ENCODE results near the gene PIP4K2A.
"Not testable (repeated sequence)": the region's sequence is repeated elsewhere in the genome, so short reads cannot be mapped to it uniquely, and the experiment has no call there.

Gene PIP4K2A

DNA sequence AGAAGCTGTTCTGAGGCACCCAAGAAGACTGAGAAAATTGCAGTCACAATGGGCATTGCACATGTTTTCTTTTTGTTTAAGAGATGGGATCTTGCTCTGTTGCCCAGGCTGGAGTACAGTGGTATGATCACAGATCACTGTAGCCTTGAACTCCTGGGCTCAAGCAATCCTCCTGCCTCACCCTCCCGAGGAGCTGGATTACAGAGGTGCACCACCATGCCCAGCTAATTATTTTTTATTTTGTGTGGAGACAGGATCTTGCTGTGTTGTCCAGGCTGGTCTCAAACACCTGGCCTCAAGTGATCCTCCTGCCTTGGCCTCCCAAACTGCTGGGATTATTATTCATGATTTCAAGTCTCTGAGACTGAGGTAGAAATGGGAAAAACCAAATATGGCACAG is 168.7 kb downstream of the PIP4K2A start:
- DNase-seq: no peak

DNA sequence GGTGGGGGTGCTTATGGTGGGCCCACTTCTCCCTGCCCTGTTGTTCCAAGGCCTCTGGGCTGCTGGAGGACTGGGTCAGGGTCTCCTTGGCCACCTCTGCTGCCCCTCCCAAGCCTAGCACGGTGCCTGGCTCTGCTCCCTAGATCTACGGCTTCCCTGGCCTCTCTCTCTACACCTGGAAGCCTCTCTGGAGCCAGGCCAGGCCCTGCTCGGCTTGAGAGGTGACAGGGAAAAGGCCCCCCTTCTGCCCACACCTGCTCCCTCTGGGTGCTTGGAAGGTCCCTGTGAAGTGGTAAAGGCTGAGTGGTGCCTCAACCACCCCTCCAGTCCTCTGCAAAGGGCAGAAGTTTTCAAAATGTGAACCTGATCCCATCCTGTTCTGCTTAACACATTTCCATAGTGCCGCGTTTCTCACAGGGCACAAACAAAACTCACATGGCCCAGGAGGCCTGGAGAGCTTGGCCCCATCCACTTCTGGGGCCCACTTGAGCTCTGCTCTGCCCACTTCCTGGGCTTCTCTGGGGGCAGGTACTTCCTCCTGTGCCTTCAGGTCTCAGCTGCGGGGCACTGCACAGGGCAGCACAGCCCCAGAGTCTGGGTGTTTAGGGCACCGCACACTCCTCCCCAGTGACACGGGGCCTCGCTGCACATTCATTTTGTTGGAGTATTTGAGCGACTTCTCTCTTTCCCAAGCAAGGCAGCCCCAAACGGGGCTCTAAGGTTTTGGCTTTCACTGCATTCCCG is 169.9 kb downstream of the PIP4K2A start:
- no peak for DNase-seq

DNA sequence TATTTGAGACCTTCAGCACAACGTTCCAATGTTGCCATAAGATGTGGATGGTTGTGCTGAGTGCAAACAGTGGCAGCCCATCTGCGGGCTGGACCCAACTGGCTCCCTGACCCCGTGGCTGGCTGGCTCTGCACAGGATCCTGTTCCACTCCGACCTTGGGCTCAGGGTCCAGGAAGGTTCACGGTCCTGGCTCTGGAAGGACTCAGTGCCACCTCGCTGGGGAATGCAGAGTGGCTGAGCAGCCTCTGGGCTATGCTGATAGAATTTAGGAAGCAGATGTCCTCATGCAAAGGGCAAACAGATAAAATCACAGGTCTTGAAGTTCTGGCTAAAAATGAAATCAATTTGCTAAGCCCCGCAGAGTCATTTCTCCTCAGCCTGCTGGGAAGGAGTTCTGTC is 171.6 kb downstream of the PIP4K2A start:
- DNase-seq: no peak

DNA sequence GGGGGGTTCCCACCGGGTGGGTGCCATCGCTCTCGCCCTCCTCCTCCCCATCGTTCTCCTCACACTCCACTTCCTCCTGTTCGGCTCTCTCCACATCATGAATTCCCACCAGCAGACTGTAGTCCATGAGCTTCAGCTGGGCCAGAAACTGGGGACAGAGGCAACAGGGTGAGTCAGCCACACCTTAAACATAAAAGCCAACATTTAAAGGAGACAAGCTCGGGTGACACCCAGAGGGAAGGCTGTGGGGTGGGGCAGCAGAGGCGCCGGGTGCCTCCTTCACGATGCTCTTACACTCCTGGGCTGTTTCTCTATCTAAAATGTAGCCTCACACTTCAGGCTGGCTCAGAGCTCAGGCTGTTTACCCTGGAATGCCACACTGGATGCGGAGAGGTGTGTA is 172.5 kb downstream of the PIP4K2A start:
- no peak for DNase-seq

DNA sequence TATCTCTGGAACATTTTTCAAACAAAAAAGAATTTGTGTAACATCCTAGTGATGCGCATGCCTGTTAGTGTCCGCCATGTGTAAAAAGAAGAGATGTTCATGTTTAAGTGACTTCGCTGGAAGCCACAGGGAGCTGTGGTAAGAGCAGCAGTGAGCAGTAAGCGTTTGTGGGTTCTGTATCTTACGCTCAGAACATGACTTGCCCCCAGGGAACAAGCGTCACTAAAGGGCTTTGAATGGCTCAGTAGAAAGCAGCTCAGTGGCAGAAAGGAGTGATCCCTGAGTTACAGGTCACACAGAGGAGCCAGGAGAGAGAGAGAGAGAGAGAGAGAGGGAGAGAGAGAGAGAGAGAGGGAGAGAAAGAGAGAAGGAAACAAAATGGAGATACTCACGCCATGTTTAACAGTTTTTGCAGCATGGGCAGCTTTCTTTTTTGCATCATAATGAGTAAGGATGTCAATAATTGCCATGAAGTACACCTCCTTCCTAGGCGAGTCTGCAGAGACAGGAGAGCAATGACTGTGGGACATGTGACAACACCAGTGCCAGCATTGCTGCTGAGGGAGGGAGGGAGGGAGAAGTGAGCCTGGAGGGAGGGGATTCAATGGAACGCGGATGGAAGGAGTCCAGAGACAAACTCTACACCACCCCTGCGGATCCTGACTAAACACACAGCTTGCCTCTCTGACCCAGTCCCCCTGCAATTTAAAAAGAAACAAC is 174.6 kb downstream of the PIP4K2A start:
- no peak for DNase-seq

DNA sequence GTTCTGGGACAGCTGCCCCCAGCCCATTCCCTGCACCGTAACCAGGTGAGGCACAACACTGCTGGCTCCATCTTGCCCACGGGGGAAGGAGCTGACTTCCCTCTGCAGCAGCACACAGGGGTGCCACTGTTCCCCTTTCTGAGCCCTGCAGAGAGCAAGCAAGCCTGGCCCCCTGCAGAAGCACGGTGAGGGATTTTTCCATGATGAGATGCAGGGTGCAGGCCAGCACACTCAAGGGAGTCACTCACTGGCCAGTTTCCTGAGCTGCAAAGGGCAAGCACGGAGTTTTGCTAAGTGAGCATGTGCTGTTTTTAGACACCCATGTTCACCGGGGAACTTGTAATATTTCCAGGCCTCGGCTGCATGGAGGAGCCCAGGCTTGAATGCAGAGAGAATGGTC is 176.6 kb downstream of the PIP4K2A start:
- no peak for DNase-seq

DNA sequence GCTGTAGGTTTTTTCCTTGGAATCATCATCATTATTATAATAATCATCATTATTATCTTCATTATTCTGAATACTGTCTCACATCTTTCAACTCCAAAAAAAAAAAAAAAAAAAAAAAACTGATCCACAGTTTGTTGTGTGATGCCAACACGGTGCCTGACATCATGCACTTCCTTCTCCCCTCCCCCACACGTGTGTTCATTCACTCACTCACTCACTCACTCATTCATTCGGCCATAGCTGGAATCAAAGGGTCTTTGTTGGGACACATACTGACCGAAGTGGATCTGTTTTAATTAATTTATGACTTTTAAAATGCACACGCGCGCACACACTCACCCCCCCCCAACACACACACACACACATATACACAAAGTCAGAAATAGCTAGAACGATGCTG is 177.8 kb downstream of the PIP4K2A start:
- no peak for DNase-seq

DNA sequence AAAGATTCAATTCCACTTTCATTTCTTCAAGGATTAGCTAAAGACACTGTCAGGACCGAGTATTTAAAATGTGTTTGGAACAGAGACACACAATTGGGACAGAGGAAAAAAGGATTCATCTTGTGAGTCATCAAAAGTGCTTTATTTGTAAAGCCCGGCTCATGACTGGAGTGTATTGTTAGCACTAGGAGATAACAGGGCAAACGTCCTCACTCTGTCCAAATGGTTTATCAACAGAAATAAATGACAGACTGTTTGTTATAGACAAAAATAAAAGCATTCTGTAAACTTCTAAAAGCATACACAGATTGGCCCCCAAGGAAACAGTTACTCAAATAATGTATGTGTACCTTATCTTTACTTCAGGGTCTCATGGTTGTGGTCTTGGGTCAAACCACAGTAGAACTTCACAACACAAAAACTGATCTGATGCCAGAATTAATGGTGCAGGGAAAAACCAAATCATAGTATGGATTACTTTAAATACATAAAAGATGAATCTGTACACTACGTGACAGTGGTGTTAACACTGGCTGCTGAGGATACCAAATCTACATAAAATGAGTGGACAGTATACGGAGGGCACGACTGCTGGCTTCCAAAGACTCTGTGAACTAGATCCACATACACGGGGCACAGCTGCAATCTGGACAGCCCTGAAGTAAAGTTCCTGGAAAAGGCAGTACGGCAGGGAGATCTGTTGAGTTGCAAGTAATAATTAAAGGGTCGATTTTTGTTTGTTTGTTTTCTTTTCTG is 179.4 kb downstream of the PIP4K2A start:
- no peak for DNase-seq

DNA sequence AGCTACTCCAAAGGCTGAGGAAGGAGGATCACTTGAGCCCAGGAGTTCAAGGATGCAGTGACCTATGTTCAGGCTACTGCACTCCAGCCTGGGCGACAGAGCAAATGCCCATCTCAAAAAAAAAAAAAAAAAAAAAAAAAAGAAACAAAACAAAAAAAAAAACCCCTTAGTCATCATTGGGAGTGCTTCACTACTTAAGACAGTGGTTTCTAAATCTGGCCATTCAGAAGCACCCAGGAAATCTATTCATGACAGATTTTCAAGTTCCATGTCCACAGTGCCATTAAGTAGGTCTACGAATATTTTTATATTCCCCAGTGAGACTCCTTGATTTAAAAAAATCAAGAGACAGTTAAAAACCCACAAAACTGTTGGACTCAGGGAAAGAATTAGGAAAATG is 182.9 kb downstream of the PIP4K2A start:
- no peak for DNase-seq

DNA sequence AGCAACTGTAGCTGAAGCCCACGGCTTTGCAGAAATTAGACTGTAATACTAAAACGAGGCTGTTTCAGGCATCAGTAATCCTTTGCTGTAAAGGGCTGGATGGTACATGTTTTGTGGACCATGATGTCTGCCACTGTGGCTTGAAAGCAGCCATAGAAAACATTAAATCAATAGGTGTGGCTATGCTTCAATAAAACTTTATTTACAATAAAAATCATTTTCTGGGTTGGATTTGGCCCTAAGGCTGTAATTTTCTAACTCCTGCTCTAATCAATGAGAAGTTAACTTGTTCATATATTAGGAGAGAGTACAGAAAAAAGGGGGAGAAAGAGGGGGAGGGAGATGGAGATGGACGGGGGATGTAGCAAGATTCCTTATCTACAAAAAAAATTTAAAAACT is 183.4 kb downstream of the PIP4K2A start:
- no peak for DNase-seq

DNA sequence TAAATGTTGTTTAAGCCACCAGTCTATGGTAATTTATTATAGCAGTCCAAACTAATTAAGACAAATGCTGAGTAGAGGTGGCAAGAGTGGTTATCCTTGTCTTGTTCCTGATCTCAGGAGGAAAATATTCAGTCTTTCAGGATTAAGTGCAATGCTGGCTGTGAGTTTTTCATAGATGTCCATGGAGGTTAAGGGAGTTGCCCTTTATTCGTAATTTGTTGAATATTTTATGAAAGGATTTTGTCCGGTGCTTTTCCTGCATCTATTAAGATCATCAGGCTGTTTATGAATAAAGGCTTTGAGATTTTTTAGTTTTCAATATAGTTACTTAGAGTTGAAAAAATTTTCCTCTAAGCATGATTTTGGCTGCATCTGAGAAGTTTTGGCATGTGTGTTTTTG is 186.9 kb downstream of the PIP4K2A start:
- no peak for DNase-seq

DNA sequence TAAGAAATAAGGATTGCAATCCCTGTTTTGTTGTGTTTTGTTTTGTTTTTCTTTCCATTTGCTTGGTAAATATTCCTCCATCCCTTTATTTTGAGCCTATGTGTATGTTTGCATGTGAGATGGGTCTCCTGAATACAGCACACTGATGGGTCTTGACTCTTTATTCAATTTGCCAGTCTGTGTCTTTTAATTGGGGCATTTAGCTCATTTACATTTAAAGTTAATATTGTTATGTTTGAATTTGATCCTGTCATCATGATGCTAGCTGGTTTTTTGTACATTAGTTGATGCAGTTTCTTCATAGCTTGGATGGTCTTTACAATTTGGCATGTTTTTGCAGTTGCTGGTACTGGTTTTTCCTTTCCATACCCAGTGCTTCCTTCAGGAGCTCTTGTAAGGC is 190.0 kb downstream of the PIP4K2A start:
- not testable (repeated sequence) for DNase-seq

DNA sequence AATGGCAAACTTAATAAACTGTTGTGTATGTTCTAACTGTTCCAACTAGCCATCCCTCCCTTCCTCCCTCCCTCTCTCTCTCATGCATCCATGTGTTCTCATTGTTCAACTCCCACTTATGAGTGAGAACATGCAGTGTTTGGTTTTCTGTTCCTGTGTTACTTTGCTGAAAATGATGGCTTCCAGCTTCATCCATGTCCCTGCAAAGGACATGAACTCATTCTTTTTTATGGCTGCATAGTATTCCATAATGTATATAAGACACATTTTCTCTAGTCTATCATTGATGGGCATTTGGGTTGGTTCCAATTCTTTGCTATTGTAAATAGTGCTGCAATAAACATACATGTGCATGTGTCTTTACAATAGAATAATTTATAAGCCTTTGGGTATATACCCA is 193.7 kb downstream of the PIP4K2A start:
- DNase-seq: not testable (repeated sequence)

DNA sequence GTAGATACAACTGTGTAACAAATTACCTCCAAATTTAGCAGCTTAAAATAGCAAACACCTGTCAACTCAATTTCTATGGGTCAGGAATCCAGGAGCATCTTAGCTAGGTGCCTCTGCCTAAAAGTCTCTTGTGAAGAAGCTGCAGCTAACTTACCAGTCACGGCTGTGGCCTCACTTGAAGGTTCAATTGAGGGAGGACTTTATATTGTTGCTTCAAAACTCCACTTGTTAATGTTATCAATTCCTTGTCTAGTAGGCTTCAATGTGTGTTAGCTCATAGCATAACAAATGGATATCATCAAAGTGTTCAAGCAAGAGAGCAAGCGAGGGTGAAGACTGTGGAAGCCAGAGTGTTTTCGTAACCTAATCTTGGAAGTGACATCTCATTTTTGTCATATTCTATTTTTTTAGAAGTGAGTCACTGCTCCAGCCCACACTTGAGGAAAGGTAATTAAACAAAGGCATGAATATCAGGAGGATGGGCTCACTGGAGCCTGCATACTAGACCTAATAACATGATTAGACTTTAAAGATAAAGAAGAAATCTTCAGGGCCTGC is 196.1 kb downstream of the PIP4K2A start:
- no peak for DNase-seq

DNA sequence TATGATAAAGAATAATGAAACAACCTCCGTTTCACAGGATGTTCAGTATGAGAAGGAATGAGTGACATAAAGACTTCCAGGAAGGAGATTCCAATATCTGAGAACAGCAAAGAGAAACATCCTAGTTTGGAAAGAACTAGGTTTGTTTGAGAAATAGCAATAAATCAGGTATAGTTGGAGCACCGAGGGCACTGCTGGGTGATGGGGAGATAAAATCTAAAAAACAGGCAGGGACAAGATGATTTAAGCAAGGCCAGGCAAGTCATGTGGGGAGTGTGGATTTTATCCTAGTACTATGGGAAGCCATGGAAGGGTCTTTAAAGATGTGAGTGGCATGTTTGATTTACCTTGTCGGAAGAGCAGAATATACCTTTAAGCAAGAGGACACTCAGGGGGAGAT is 199.4 kb downstream of the PIP4K2A start:
- DNase-seq: no peak

DNA sequence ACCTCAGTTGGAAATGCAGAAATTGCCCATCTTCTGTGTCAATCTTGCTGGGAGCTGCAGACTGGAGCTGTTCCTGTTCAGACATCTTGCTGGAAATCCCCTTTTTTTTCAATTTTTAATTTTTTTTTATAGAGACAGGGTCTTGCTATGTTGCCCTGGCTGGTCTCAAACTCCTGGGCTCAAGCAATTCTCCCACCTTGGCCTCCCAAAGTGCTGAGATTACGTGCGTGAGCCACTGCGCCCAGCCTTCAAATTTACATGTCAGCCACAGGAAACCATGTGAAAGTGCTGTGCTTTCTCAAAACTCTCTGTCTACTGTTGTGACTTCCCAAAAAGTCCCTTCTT is 200.0 kb downstream of the PIP4K2A start:
- not testable (repeated sequence) for DNase-seq

DNA sequence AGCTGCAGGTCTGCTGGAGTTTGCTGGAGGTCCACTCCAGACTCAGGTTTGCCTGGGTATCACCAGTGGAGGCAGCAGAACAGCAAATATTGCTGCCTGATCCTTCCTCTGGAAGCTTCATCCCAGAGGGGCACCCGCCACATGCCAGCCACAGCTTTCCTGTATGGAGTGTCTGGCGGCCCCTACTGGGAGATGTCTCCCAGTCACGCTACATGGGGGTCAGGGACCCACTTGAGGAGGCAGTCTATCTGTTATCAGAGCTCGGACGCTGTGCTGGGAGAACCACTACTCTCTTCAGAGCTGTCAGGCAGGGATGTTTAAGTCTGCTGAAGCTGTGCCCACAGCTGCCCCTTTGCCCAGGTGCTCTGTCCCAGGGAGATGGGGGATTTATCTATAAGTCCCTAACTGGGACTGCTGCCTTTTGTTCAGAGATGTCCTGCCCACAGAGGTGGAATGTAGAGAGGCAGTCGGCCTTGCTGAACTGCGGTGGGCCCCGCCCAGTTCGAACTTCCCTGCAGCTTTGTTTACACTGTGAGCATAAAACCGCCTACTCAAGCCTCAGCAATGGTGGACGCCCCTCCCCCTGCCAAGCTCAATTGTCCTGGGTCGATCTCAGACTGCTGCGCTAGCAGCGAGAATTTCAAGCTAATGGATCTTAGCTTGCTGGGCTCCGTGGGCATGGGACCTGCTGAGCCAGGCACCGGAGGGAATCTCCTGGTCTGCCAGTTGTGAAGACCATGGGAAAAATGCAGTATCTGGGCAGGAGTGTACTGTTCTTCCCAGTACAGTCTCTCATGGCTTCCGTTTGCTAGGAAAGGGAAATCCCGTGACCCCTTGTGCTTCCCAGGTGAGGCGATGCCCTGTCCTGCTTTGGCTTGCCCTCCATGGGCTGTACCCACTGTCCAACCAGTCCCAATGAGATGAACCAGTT is 200.6 kb downstream of the PIP4K2A start:
- DNase-seq: not testable (repeated sequence)

DNA sequence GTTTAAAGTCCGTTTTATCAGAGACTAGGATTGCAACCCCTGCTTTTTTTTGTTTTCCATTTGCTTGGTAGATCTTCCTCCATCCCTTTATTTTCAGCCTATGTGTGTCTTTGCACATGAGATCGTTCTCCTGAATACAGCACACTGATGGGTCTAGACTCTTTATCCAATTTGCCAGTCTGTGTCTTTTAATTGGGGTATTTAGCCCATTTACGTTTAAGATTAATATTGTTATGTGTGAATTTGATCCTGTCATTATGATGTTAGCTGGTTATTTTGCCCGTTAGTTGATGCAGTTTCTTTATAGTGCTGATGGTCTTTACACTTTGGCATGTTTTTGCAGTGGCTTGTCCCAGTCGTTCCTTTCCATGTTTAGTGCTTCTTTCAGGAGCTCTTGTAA is 202.4 kb downstream of the PIP4K2A start:
- DNase-seq: not testable (repeated sequence)

DNA sequence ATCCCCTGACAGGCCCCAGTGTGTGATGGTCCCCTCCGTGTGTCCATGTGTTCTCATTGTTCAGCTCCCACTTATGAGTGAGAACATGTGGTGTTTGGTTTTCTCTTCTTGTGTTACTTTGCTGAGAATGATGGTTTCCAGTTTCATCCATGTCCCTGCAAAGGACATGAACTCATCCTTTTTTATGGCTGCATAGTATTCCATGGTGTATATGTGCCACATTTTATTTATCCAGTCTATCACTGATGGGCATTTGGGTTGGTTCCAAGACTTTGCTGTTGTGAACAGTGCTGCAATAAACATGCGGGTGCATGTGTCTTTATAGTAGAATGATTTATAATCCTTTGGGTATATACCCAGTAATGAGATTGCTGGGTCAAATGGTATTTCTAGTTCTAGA is 206.2 kb downstream of the PIP4K2A start:
- DNase-seq: not testable (repeated sequence)

DNA sequence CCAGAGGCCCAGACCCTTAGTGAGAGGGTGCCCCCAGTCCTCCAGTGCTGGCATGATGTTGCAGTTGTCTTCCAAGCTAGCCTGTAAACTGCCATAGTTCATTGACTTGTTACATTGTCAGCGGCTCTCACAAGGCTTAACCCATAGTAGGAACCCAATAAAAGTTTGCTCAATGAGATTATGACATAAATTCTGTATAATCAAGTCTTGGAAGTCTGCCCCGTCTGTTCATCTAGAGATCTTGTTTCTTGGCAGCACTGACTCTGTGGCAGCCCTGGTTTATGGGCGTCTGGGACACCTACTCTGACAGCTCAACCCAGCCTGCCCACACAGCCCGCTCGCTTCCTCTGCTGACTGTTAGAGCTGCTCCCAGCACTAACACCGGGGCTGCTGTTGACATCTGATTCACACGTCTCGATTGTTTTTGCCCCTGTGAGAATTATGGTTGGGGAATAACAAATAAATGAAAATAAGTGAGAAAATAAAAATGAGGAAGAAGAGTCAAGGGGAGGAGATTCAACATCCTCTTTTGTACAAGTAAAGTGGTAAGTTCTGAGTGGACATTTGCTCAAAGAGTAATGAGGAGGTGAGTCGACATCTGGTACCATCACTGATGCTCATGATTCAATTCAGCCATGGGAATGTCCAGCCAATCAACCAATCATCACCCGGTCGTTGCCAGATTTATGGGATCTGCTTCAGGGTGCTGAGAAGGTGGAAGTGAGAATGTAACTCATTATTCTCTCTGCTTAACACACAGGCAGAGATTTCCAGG is 208.3 kb downstream of the PIP4K2A start:
- no peak for DNase-seq

DNA sequence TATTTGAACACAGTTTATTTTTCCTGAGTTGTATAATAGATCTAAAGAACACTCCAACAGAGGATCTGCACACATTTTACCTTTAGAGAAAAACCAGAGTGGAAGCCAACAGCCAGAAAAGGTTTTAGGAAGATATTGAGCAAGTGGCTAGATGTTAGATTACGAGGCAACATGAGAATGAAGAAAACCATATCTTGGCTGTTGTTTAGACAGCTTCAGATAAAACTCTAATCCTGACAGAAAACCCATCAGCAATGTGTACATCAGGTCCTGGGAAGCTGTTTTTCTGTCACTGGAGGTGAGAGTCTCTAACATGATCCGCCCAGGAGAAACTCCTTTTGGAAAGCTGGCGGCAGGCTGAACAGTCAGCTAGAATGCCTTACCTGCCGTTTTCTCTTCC is 209.6 kb downstream of the PIP4K2A start:
- DNase-seq: no peak
